Measurements from ENCODE around the gene TNFSF12. TPM values are rescaled to one million over a fixed set of nuclear protein-coding genes. Genes with fewer than 3 reads are reported as not detected.

The TNFSF12 gene
- total RNA-seq, 4 donors from 2014 or later: 20.8 to 53.1 (median 31.5) TPM

DNA sequence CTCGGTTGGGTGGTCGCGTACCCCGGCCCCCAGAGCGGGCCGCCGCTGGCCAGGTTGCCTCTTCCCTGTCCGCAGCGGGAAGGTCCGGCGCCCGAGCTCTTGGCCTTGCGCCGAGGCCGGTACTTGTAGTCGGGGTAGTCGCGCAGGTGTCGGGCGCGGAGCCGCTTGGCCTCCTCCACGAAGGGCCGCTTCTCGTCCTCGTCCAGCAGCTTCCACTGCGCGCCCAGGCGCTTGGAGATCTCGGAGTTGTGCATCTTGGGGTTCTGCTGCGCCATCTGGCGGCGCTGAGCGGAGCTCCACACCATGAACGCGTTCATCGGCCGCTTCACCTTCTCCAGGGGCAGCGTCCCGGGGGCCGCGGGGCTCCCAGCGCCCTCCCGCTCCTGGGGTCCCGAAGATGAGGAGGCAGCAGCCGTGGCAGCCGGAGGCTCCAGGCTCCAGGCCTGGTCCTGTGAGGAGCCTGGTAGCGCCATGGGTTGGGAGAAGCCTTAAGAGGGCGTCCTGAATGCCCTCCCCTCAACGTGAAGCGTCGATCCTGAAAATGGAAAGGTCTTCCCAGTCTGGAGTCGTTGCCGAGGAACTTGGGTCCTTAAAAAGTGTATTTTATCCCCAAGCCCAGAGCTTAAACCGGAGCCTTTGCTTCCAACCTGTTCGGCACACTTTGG lies 40.5 kb downstream of the TNFSF12 start:
- peaks cover 0 to 34% (median 14%) of the 10 kb centered on the region in 4 donors for H3K36me3 ChIP-seq
- peak overlapping the region; percentile 31 to 45 (median 33) for H3K4me3 ChIP-seq
- H3K9me3 ChIP-seq: no peaks in the 10 kb centered on the region
- no peaks in the 10 kb centered on the region for H3K27me3 ChIP-seq
- intact Hi-C loops (cut with DNase I; ENCODE audit: low total_unique reads) (loop anchor here (10.0 kb wide), 1 partner anchor 545 kb away; the partner anchor contains the start of gene SLC16A11), in situ Hi-C loops (cut with MboI; ENCODE audit: low pct_ligation_motif_present in 1 of 4, low pct_unique_long_range_greater_than_20kb in 1 of 4, low sequenced_read_pairs in 3 of 4) (no loop called here)
- H3K4me1 ChIP-seq: peaks cover 5 to 38% (median 25%) of the 10 kb centered on the region in 4 donors
- DNase-seq: peak; percentile 81
- H3K27ac ChIP-seq: peak overlapping the region; percentile 66 to 83 (median 76)
- WGBS, 2 donors (ENCODE audit: low coverage in 1 of 2): 54 to 60% methylated on average over 3 to 20 of the region's 56 CpGs
- peak; percentile 83 to 91 (median 88) for TF ChIP-seq CTCF (IDR thresholded peaks at IDR 0.05)
- TF ChIP-seq POLR2A (IDR thresholded peaks at IDR 0.05): no peak
- peak in 2 of 3 donors; percentile 44 to 53 for TF ChIP-seq POLR2AphosphoS5 (IDR thresholded peaks at IDR 0.05)

DNA sequence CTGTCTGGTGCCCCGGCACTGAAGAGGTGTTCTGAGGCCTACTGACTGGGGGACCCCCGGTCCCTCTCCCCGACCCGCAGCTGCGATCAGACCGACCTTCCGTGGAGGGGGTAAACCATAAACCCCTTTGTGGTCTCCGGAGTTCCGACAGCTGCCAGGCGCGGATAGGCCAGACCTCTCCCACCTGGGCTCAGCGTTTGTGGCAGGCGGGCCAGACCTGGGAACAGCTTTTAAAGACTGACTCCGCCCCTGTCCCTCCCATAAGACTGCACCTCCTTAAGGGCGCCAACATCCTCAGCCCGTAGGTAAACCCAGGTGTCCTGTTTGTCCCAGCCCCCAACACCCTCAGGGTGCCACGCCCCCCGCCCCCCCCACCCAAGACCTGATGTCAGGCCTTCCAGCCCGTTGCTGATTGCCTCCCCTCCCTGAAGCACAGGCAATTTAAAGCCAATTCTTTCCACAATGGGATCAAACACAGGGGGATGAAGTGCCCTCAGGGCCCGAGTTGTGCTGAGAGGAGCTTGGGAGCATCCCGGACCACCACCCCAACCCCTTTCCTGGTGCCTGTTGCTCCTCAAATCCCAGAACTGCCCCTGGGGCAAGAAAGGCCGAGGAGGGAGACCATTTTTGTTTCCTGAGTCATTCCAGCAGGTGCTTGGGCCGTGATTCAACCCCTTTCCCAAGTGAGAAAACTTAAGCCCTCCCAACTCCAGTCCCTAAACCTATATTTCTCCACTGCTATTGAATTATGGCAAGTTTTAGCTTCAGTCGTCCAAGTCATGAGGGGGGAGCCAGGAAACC lies 41.2 kb downstream of the TNFSF12 start, which contains the start of gene SOX15:
TSS of gene SOX15 (minus strand) at position 204 of the 801 bp plus-strand sequence. CDS start 418 bp downstream, outside the sequence.
- Histone ChIP-seq H3K9me3 (no peaks in the 10 kb centered on the region), H3K27ac (peak within 1 kb of the TSS; percentile 66 to 83 (median 76)), H3K4me3 (peak within 1 kb of the TSS; percentile 31 to 45 (median 33)), H3K4me1 (peaks cover 0 to 31% (median 18%) of the 10 kb centered on the region in 4 donors), H3K36me3 (peaks cover 0 to 42% (median 18%) of the 10 kb centered on the region in 4 donors), H3K27me3 (no peaks in the 10 kb centered on the region)
- in situ Hi-C loops (cut with MboI; ENCODE audit: low pct_ligation_motif_present in 1 of 4, low pct_unique_long_range_greater_than_20kb in 1 of 4, low sequenced_read_pairs in 3 of 4): no loop called here
- TF ChIP-seq CTCF (IDR thresholded peaks at IDR 0.05): no peak
- no peak for TF ChIP-seq EP300 (IDR thresholded peaks at IDR 0.05; ENCODE audit: low read depth)
- TF ChIP-seq POLR2A (IDR thresholded peaks at IDR 0.05): no peak
- no peak for TF ChIP-seq POLR2AphosphoS5 (IDR thresholded peaks at IDR 0.05)
- 72% methylated on average over 24 of the region's 24 CpGs; no CpG with 5 or more reads in 1 of the 2 donors for WGBS, 2 donors (ENCODE audit: low coverage in 1 of 2)
- DNase-seq: no peak
- intact Hi-C loops (cut with DNase I; ENCODE audit: low total_unique reads): loop anchor here (10.0 kb wide), 1 partner anchor 545 kb away; the partner anchor contains the start of gene SLC16A11

GRCh38 chr17:7590743-7591142 lies 41.9 kb downstream of the TNFSF12 start:
- 70% methylated on average over 4 of the region's 4 CpGs; no CpG with 5 or more reads in 1 of the 2 donors for WGBS, 2 donors (ENCODE audit: low coverage in 1 of 2)
- H3K4me3 ChIP-seq: no peak overlapping the region
- in situ Hi-C loops (cut with MboI; ENCODE audit: low pct_ligation_motif_present in 1 of 4, low pct_unique_long_range_greater_than_20kb in 1 of 4, low sequenced_read_pairs in 3 of 4) (no loop called here), intact Hi-C loops (cut with DNase I; ENCODE audit: low total_unique reads) (no loop called here)
- H3K27ac ChIP-seq: no peak overlapping the region
- H3K9me3 ChIP-seq: no peaks in the 10 kb centered on the region
- DNase-seq: no peak
- H3K36me3 ChIP-seq: peaks cover 0 to 48% (median 22%) of the 10 kb centered on the region in 4 donors
- peaks cover 0 to 25% (median 17%) of the 10 kb centered on the region in 4 donors for H3K4me1 ChIP-seq
- TF ChIP-seq CTCF (IDR thresholded peaks at IDR 0.05): no peak
- no peak for TF ChIP-seq EP300 (IDR thresholded peaks at IDR 0.05; ENCODE audit: low read depth)
- TF ChIP-seq POLR2AphosphoS5 (IDR thresholded peaks at IDR 0.05): no peak
- no peak for TF ChIP-seq POLR2A (IDR thresholded peaks at IDR 0.05)
- no peaks in the 10 kb centered on the region for H3K27me3 ChIP-seq

DNA sequence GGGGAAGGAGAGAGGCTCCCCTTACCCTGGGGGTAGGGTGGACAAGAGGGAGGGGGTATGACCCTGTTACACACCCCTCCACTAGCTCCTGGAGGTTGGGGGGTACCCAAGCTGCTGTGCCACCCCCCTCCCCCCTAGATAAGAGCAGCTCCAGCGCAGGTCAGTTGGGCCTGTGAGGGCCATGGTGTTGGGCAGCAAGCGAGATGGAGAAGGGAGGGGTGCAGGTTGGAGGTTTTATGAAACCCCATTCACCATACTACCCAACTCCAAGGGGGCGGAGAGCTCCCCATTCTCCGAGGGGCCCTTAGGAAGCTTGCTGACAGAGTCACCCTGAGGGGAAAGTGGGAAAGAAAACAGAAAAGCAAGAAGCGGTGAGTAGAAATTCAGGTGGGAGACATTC lies 42.7 kb downstream of the TNFSF12 start:
- Histone ChIP-seq H3K27ac (no peak overlapping the region), H3K36me3 (peaks cover 0 to 54% (median 24%) of the 10 kb centered on the region in 4 donors), H3K4me1 (peaks cover 0 to 25% (median 15%) of the 10 kb centered on the region in 4 donors), H3K4me3 (no peak overlapping the region), H3K27me3 (no peaks in the 10 kb centered on the region), H3K9me3 (no peaks in the 10 kb centered on the region)
- 82 to 88% methylated on average over 3 to 5 of the region's 5 CpGs for WGBS, 2 donors (ENCODE audit: low coverage in 1 of 2)
- intact Hi-C loops (cut with DNase I; ENCODE audit: low total_unique reads): no loop called here
- TF ChIP-seq CTCF (IDR thresholded peaks at IDR 0.05): no peak
- TF ChIP-seq POLR2AphosphoS5 (IDR thresholded peaks at IDR 0.05): no peak
- TF ChIP-seq POLR2A (IDR thresholded peaks at IDR 0.05): no peak
- TF ChIP-seq EP300 (IDR thresholded peaks at IDR 0.05; ENCODE audit: low read depth): no peak
- no peak for DNase-seq
- in situ Hi-C loops (cut with MboI; ENCODE audit: low pct_ligation_motif_present in 1 of 4, low pct_unique_long_range_greater_than_20kb in 1 of 4, low sequenced_read_pairs in 3 of 4): no loop called here

All from transverse colon (tissue), 4 donors.